Measurements from ENCODE around the gene NOP53. TPM values are rescaled to one million over a fixed set of nuclear protein-coding genes. Genes with fewer than 3 reads are reported as not detected.

The NOP53 gene
- polyA plus RNA-seq, 1 donor (not counting 4 experiments of a cell fraction or from before 2014, with no cell fraction given): 80.2 TPM

DNA sequence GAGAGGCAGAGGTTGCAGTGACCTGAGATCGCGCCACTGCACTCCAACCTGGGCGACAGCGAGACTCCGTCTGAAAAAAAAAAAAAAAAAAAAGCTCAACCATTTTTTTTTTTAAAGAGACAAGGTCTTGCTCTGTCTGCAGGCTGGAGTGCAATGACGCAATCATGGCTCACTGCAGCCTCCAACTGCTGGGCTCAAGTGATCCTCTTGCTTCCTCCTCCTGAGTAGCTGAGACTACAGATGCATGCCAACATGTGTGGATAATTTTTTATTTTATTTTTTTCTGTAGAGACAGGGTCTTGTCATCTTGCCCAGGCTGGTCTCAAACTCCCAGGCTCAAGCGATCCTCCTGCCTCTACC, 21.8 kb upstream of the NOP53 start:
- no peak for TF ChIP-seq EZH2 (IDR thresholded peaks at IDR 0.05; ENCODE audit: low read length)
- TF ChIP-seq, protein P1, sequence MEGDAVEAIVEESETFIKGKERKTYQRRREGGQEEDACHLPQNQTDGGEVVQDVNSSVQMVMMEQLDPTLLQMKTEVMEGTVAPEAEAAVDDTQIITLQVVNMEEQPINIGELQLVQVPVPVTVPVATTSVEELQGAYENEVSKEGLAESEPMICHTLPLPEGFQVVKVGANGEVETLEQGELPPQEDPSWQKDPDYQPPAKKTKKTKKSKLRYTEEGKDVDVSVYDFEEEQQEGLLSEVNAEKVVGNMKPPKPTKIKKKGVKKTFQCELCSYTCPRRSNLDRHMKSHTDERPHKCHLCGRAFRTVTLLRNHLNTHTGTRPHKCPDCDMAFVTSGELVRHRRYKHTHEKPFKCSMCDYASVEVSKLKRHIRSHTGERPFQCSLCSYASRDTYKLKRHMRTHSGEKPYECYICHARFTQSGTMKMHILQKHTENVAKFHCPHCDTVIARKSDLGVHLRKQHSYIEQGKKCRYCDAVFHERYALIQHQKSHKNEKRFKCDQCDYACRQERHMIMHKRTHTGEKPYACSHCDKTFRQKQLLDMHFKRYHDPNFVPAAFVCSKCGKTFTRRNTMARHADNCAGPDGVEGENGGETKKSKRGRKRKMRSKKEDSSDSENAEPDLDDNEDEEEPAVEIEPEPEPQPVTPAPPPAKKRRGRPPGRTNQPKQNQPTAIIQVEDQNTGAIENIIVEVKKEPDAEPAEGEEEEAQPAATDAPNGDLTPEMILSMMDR (optimal IDR thresholded peaks at IDR 0.05 in 1 of 3, IDR thresholded peaks at IDR 0.05 in 1 of 3, conservative IDR thresholded peaks at IDR 0.05 in 1 of 3; ENCODE audit: extremely low read depth in 1 of 3, insufficient read depth in 2 of 3, low read length in 3 of 3): no peak
- dilution Hi-C loops (cut with MboI; ENCODE audit: extremely low pct_ligation_motif_present, low sequenced_read_pairs): no loop called here
- Histone ChIP-seq H3K27ac (ENCODE audit: control insufficient read depth, insufficient read depth, low read length) (peak overlapping the region; percentile 95), H3K4me2 (ENCODE audit: control insufficient read depth, extremely low read depth, insufficient read depth, low read depth, low read length) (peak overlapping the region; percentile 39), H3K9me3 (ENCODE audit: control insufficient read depth, low read depth, low read length) (no peaks in the 10 kb centered on the region), H3K9me1 (ENCODE audit: control insufficient read depth, extremely low read depth, insufficient read depth, low read length) (no peaks in the 10 kb centered on the region), H3K4me1 (ENCODE audit: control insufficient read depth, extremely low read depth, insufficient read depth, low read length) (peaks cover 49% of the 10 kb centered on the region), H3K4me3 (ENCODE audit: control insufficient read depth in 2 of 3, extremely low read depth in 1 of 3, insufficient read depth in 2 of 3, low read depth in 1 of 3, low read length in 3 of 3) (no peak overlapping the region), H3K9ac (ENCODE audit: control insufficient read depth, extremely low read depth, insufficient read depth, low read length) (peak overlapping the region; percentile 64), H3K36me3 (ENCODE audit: control insufficient read depth in 2 of 2, extremely low read depth in 1 of 2, insufficient read depth in 2 of 2, low read length in 2 of 2) (peaks cover 16 to 37% of the 10 kb centered on the region in 2 experiments), H3K79me2 (ENCODE audit: control insufficient read depth, insufficient read depth, low read length) (peaks cover 16% of the 10 kb centered on the region), H4K20me1 (ENCODE audit: control insufficient read depth, extremely low read depth, insufficient read depth, low read length) (no peaks in the 10 kb centered on the region), H2AFZ (ENCODE audit: control insufficient read depth, low read length) (no peak overlapping the region), H3K27me3 (ENCODE audit: control insufficient read depth, extremely low read depth, insufficient read depth, low read length) (no peaks in the 10 kb centered on the region)
- DNase-seq (ENCODE audit: low read depth, low spot score) (no peak), FAIRE-seq (no peak)

DNA sequence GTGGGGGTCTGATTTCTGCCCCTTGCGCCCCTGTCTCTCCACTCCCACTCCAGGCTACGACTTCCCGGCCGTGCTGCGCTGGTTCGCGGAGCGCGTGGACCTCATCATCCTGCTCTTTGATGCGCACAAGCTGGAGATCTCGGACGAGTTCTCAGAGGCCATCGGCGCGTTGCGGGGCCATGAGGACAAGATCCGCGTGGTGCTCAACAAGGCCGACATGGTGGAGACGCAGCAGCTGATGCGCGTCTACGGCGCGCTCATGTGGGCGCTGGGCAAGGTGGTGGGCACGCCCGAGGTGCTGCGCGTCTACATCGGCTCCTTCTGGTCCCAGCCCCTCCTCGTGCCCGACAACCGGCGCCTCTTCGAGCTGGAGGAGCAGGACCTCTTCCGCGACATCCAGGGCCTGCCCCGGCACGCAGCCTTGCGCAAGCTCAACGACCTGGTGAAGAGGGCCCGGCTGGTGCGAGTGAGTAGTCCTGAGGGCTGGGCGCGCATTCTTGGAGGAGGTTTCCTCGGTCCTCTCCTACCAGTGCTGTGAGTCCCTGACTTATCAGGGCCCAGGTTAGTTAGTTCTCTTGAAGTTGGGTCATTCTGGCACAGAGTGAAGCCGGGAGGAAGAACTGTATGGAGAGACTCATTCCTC, 19.5 kb upstream of the NOP53 start:
- Histone ChIP-seq H3K4me3 (ENCODE audit: control insufficient read depth in 2 of 3, extremely low read depth in 1 of 3, insufficient read depth in 2 of 3, low read depth in 1 of 3, low read length in 3 of 3) (peak overlapping the region in 2 of 3 experiments; percentile 4 to 22), H3K9ac (ENCODE audit: control insufficient read depth, extremely low read depth, insufficient read depth, low read length) (peak overlapping the region; percentile 54), H3K27ac (ENCODE audit: control insufficient read depth, insufficient read depth, low read length) (peak overlapping the region; percentile 78), H3K36me3 (ENCODE audit: control insufficient read depth in 2 of 2, extremely low read depth in 1 of 2, insufficient read depth in 2 of 2, low read length in 2 of 2) (peaks cover 15 to 44% of the 10 kb centered on the region in 2 experiments), H3K79me2 (ENCODE audit: control insufficient read depth, insufficient read depth, low read length) (peaks cover 13% of the 10 kb centered on the region), H3K4me2 (ENCODE audit: control insufficient read depth, extremely low read depth, insufficient read depth, low read depth, low read length) (peak overlapping the region; percentile 79), H3K9me1 (ENCODE audit: control insufficient read depth, extremely low read depth, insufficient read depth, low read length) (no peaks in the 10 kb centered on the region), H3K4me1 (ENCODE audit: control insufficient read depth, extremely low read depth, insufficient read depth, low read length) (peaks cover 59% of the 10 kb centered on the region), H3K9me3 (ENCODE audit: control insufficient read depth, low read depth, low read length) (no peaks in the 10 kb centered on the region), H3K27me3 (ENCODE audit: control insufficient read depth, extremely low read depth, insufficient read depth, low read length) (no peaks in the 10 kb centered on the region), H2AFZ (ENCODE audit: control insufficient read depth, low read length) (no peak overlapping the region), H4K20me1 (ENCODE audit: control insufficient read depth, extremely low read depth, insufficient read depth, low read length) (peaks cover 2% of the 10 kb centered on the region)
- dilution Hi-C loops (cut with MboI; ENCODE audit: extremely low pct_ligation_motif_present, low sequenced_read_pairs): no loop called here
- DNase-seq (ENCODE audit: low read depth, low spot score) (peak; percentile 84), FAIRE-seq (peak; percentile 80)
- TF ChIP-seq EZH2 (IDR thresholded peaks at IDR 0.05; ENCODE audit: low read length): no peak
- TF ChIP-seq, protein P1 (optimal IDR thresholded peaks at IDR 0.05 in 1 of 3, IDR thresholded peaks at IDR 0.05 in 1 of 3, conservative IDR thresholded peaks at IDR 0.05 in 1 of 3; ENCODE audit: extremely low read depth in 1 of 3, insufficient read depth in 2 of 3, low read length in 3 of 3): no peak

Data from keratinocyte (primary cell).